ENCODE measurements around the gene FOLR3. TPM values are rescaled to one million over a fixed set of nuclear protein-coding genes. Genes with fewer than 3 reads are reported as not detected.
"Not testable (repeated sequence)": the region's sequence is repeated elsewhere in the genome, so short reads cannot be mapped to it uniquely, and the experiment has no call there.

Gene FOLR3
- total RNA-seq = 29.0 TPM
- long read RNA-seq, transcript FOLR3-204 (5 exons, 820 nt) = major isoform, 6 of 8 reads
- long read RNA-seq, partial matches to known transcripts = 0 of 8 reads
- long read RNA-seq, other reads (novel, unspliced or antisense) = 1 of 8 reads

- H3K4me3 ChIP-seq; H3K27me3 ChIP-seq; H3K9me3 ChIP-seq; DNase-seq; H3K36me3 ChIP-seq; H3K4me1 ChIP-seq; H3K27ac ChIP-seq; intact Hi-C loops (cut with DNase I): not testable (repeated sequence)
- peak; percentile 81 for ATAC-seq
Observed at GRCh38 chr11:72135473-72135872, at the start of gene FOLR3. Gene FOLR3, plus strand, starts transcription at chr11:72135725. Its CDS starts 228 bp downstream, at chr11:72135953.

- no peak overlapping the region for H3K4me3 ChIP-seq
- no peaks in the 10 kb centered on the region for H3K27me3 ChIP-seq
- H3K36me3 ChIP-seq = peaks cover 33% of the 10 kb centered on the region
- ATAC-seq (no peak), DNase-seq (no peak)
- no peak overlapping the region for H3K27ac ChIP-seq
- H3K4me1 ChIP-seq = peaks cover 9% of the 10 kb centered on the region
- TF ChIP-seq CTCF (IDR thresholded peaks at IDR 0.05) = no peak
- H3K9me3 ChIP-seq = no peaks in the 10 kb centered on the region
- intact Hi-C loops (cut with DNase I) = loop anchor here (5.0 kb wide), 1 partner anchor 61 kb away; no protein-coding TSS in a partner anchor
Observed at GRCh38 chr11:72088076-72088808, 47.3 kb upstream of the FOLR3 start.

GRCh38 chr11:72091292-72091691, 44.2 kb upstream of the FOLR3 start:
- Histone ChIP-seq H3K27ac (peak overlapping the region; percentile 19), H3K4me1 (peaks cover 9% of the 10 kb centered on the region), H3K36me3 (peaks cover 55% of the 10 kb centered on the region), H3K9me3 (no peaks in the 10 kb centered on the region), H3K27me3 (no peaks in the 10 kb centered on the region), H3K4me3 (no peak overlapping the region)
- DNase-seq (peak; percentile 74), ATAC-seq (peak; percentile 98)
- peak; percentile 79 for TF ChIP-seq CTCF (IDR thresholded peaks at IDR 0.05)
- intact Hi-C loops (cut with DNase I) = loop anchor here (5.0 kb wide), 1 partner anchor 74 kb away; no protein-coding TSS in a partner anchor

GRCh38 chr11:72098741-72099140, 36.8 kb upstream of the FOLR3 start:
- Histone ChIP-seq H3K27ac (no peak overlapping the region), H3K4me1 (peaks cover 33% of the 10 kb centered on the region), H3K4me3 (no peak overlapping the region), H3K36me3 (peaks cover 48% of the 10 kb centered on the region), H3K9me3 (no peaks in the 10 kb centered on the region), H3K27me3 (no peaks in the 10 kb centered on the region)
- DNase-seq (no peak), ATAC-seq (no peak)
- intact Hi-C loops (cut with DNase I) = no loop called here
- no peak for TF ChIP-seq CTCF (IDR thresholded peaks at IDR 0.05)

- no peaks in the 10 kb centered on the region for H3K27me3 ChIP-seq
- peak overlapping the region; percentile 28 for H3K27ac ChIP-seq
- H3K4me1 ChIP-seq = peaks cover 37% of the 10 kb centered on the region
- no peak for TF ChIP-seq CTCF (IDR thresholded peaks at IDR 0.05)
- H3K9me3 ChIP-seq = no peaks in the 10 kb centered on the region
- intact Hi-C loops (cut with DNase I) = no loop called here
- peaks cover 36% of the 10 kb centered on the region for H3K36me3 ChIP-seq
- ATAC-seq (no peak), DNase-seq (no peak)
- no peak overlapping the region for H3K4me3 ChIP-seq
Observed at GRCh38 chr11:72100009-72100408, 35.5 kb upstream of the FOLR3 start.

- Histone ChIP-seq H3K9me3 (no peaks in the 10 kb centered on the region), H3K4me1 (peaks cover 37% of the 10 kb centered on the region), H3K27me3 (no peaks in the 10 kb centered on the region), H3K36me3 (peaks cover 31% of the 10 kb centered on the region), H3K4me3 (no peak overlapping the region), H3K27ac (no peak overlapping the region)
- peak; percentile 19 for ATAC-seq
- DNase-seq = no peak
- intact Hi-C loops (cut with DNase I) = no loop called here
- no peak for TF ChIP-seq CTCF (IDR thresholded peaks at IDR 0.05)
Observed at GRCh38 chr11:72100462-72100861, 35.1 kb upstream of the FOLR3 start.
